DMS153 treated with DMSO at 0.1 percent for 48 hours (cell line): ENCODE results near the gene DHX38.

ENCODE experiments used
- DNase-seq: peaks from one replicate; lab custom pipeline; 2025; ENCODE audit not compliant: unreplicated experiment; lab: John Stamatoyannopoulos, UW

Gene DHX38

GRCh38 chr16:72162105-72162692 lies 68.6 kb downstream of the DHX38 start:
- no peak for DNase-seq
